SK-N-MC (cell line): ENCODE measurements around the gene HNF4A.

Experiments used
- EZH2 ChIP-seq: fragments of 200-600 bp; sonication (generic); IDR thresholded peaks from one replicate; pipeline ENCODE4 v1.6.1; 2017; ENCODE audit warnings: antibody characterized with exemption
- POLR2AphosphoS5 ChIP-seq: IDR thresholded peaks from 2 replicates; pipeline ENCODE4 v1.6.1; 2012; ENCODE audit warnings: mild to moderate bottlenecking, low read depth, low read length, borderline replicate concordance

GRCh38 chr20:44455126-44455525 lies 99.6 kb downstream of the HNF4A start:
- TF ChIP-seq POLR2AphosphoS5, result no peak
- TF ChIP-seq EZH2, result no peak
